Measurements from ENCODE around the gene CTNNBL1.

- TF ChIP-seq CTCF (IDR thresholded peaks at IDR 0.05) (no peak), POLR2A (IDR thresholded peaks at IDR 0.05) (no peak)
Observed at GRCh38 chr20:37669773-37670236, 24.0 kb upstream of the CTNNBL1 start.

Measured in heart left ventricle (tissue), 13 donors.